Cardiac muscle cell (in vitro differentiated cells and primary cell): ENCODE data around the gene COL16A1. TPM values are rescaled to one million over a fixed set of nuclear protein-coding genes. Genes with fewer than 3 reads are reported as not detected.

Source experiments
- DNase-seq, 2 donors: peaks; one replicate each; pipeline versions ENCODE4 v3.0.0 to v3.0.0-alpha.2; 2010 to 2017; ENCODE audit warnings: low read depth in 1 of 2, low spot score in 1 of 2
- H3K27ac ChIP-seq: fragments of 200-600 bp; sonication (generic); 2 replicates; pipeline ENCODE4 v1.5.1; 2016
- H3K27me3 ChIP-seq: fragments of 200-600 bp; sonication (generic); 2 replicates; pipeline ENCODE4 v1.6.0; 2016; ENCODE audit warnings: control low read depth
- H3K36me3 ChIP-seq: fragments of 200-600 bp; sonication (generic); 2 replicates; pipeline ENCODE4 v1.5.1; 2016; ENCODE audit warnings: control low read depth
- H3K4me1 ChIP-seq: fragments of 200-600 bp; sonication (generic); 2 replicates; pipeline ENCODE4 v1.8.1; 2017; ENCODE audit warnings: low read depth, mild to moderate bottlenecking, mixed run types
- H3K4me3 ChIP-seq: fragments of 200-600 bp; sonication (generic); 2 replicates; pipeline ENCODE4 v1.5.1; 2016; ENCODE audit warnings: mild to moderate bottlenecking
- H3K9me3 ChIP-seq: fragments of 200-600 bp; sonication (generic); 2 replicates; pipeline ENCODE4 v1.5.1; 2017; ENCODE audit warnings: low read depth, mild to moderate bottlenecking, control low read depth
- polyA plus RNA-seq: library from polyadenylated mRNA; unstranded; fragments of >200 nt; fragmentation: Nextera tagmentation; extraction: Ambion mirVana; gene quantifications from 2 replicates; pipeline ENCODE4 v1.2.1, GENCODE V29; 2016
- total RNA-seq: library from RNA; depleted of rRNA; stranded (reverse); fragments of >200 nt; gene quantifications from 2 replicates; pipeline ENCODE4 v1.2.3, GENCODE V29; 2016
- TF ChIP-seq, protein P1 (sequence below): IDR thresholded peaks from 2 replicates; pipeline ENCODE4 v1.5.1; 2012; ENCODE audit warnings: low read depth, mild to moderate bottlenecking, low read length

Gene COL16A1
- total and polyA plus RNA-seq, 2 experiments from 2014 or later, result 119 to 120 TPM

DNA sequence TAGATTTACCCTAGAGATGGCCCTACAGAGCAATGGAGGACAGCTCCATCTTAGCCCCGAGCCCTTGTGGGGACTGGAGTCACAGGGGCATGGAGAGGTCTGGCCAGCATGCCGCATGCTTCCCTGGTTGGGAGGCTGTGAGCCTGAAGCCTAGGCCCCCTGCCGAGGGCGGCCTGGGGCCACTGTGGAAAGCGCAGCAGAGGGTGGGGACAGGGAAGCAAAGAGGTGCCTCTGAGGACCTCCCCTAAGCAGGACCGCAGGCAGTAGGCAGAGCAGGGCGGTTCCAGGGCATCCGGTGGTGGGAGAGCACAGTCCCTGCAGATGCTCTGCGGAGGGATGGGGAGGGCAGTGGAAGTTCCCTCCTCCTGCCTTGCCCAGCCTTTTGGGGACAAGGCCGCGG, 32.7 kb downstream of the COL16A1 start:
- H3K4me3 ChIP-seq, result no peak overlapping the region
- H3K27ac ChIP-seq, result no peak overlapping the region
- H3K9me3 ChIP-seq, result no peaks in the 10 kb centered on the region
- H3K4me1 ChIP-seq, result peaks cover 39% of the 10 kb centered on the region
- no peak for DNase-seq
- no peaks in the 10 kb centered on the region for H3K36me3 ChIP-seq
- TF ChIP-seq, protein P1, sequence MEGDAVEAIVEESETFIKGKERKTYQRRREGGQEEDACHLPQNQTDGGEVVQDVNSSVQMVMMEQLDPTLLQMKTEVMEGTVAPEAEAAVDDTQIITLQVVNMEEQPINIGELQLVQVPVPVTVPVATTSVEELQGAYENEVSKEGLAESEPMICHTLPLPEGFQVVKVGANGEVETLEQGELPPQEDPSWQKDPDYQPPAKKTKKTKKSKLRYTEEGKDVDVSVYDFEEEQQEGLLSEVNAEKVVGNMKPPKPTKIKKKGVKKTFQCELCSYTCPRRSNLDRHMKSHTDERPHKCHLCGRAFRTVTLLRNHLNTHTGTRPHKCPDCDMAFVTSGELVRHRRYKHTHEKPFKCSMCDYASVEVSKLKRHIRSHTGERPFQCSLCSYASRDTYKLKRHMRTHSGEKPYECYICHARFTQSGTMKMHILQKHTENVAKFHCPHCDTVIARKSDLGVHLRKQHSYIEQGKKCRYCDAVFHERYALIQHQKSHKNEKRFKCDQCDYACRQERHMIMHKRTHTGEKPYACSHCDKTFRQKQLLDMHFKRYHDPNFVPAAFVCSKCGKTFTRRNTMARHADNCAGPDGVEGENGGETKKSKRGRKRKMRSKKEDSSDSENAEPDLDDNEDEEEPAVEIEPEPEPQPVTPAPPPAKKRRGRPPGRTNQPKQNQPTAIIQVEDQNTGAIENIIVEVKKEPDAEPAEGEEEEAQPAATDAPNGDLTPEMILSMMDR, result no peak
- H3K27me3 ChIP-seq, result no peaks in the 10 kb centered on the region

DNA sequence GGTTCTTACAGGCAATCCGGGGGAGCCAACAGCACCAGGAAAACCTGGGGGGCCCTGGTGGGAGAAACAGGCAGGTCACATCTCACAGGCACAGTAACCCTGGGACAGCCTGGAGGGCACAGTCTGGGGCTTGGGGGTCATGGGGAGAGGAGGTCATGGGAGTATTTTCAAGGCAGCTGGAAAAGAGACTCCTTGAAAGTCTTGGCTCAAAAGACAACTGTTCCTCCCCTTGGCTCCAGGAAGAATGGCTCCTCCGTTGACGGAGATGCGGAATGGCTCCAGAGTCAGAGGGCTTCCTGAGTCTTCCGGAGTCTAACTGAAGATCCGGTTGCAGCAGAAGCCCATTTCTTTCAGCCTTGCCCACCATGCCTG, 33.2 kb downstream of the COL16A1 start:
- TF ChIP-seq, protein P1, result no peak
- no peak for DNase-seq
- H3K27me3 ChIP-seq, result no peaks in the 10 kb centered on the region
- no peaks in the 10 kb centered on the region for H3K36me3 ChIP-seq
- H3K4me1 ChIP-seq, result peaks cover 33% of the 10 kb centered on the region
- peak overlapping the region; percentile 68 for H3K27ac ChIP-seq
- no peaks in the 10 kb centered on the region for H3K9me3 ChIP-seq
- no peak overlapping the region for H3K4me3 ChIP-seq

- H3K9me3 ChIP-seq, result no peaks in the 10 kb centered on the region
- H3K4me3 ChIP-seq, result no peak overlapping the region
- peaks cover 29% of the 10 kb centered on the region for H3K4me1 ChIP-seq
- TF ChIP-seq, protein P1, result peak; percentile 31
- no peaks in the 10 kb centered on the region for H3K27me3 ChIP-seq
- DNase-seq, result peak; percentile 47 to 70
- H3K27ac ChIP-seq, result peak overlapping the region; percentile 68
- H3K36me3 ChIP-seq, result no peaks in the 10 kb centered on the region
Measured at GRCh38 chr1:31669786-31670592, 33.8 kb downstream of the COL16A1 start.

- TF ChIP-seq, protein P1, result no peak
- H3K27ac ChIP-seq, result peak overlapping the region; percentile 68
- no peak for DNase-seq
- H3K36me3 ChIP-seq, result no peaks in the 10 kb centered on the region
- no peaks in the 10 kb centered on the region for H3K9me3 ChIP-seq
- H3K4me1 ChIP-seq, result peaks cover 23% of the 10 kb centered on the region
- no peak overlapping the region for H3K4me3 ChIP-seq
- no peaks in the 10 kb centered on the region for H3K27me3 ChIP-seq
Measured at GRCh38 chr1:31669433-31669785, 34.4 kb downstream of the COL16A1 start.

DNA sequence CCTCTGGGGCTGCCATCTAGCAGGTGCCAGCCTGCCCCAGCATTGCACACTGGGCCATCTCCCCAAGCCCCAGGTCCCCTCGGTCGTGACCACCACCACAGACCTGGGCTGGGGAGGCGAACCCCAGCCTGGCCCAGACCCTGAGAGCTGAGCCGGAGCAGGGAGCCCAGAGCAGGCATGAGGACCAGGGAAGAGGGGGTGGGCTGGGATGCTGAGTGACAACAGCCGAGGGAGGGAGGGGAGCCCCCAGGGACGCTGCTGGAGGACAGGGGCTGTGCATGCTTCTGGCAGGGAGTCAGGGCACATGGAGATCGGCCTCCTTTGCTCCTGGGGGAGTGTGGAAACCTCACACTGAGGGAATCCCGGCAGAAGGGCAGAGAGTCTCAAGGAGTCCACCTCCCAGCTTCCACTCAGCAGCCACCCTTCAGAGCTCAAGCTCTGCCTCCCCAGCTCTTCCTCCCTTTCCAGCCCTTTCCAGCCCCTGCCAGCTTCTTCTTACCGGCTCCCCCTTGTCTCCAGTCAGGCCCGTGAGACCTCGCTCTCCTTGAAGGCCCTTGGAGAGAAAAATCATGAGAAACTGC, 35.4 kb downstream of the COL16A1 start:
- TF ChIP-seq, protein P1, result no peak
- H3K4me1 ChIP-seq, result peaks cover 17% of the 10 kb centered on the region
- no peak overlapping the region for H3K4me3 ChIP-seq
- H3K9me3 ChIP-seq, result no peaks in the 10 kb centered on the region
- no peaks in the 10 kb centered on the region for H3K36me3 ChIP-seq
- H3K27ac ChIP-seq, result no peak overlapping the region
- no peak for DNase-seq
- no peaks in the 10 kb centered on the region for H3K27me3 ChIP-seq
